Measurements from ENCODE around the gene KCND3.
"Not testable (repeated sequence)": the region's sequence is repeated elsewhere in the genome, so short reads cannot be mapped to it uniquely, and the experiment has no call there.

The KCND3 gene

DNA sequence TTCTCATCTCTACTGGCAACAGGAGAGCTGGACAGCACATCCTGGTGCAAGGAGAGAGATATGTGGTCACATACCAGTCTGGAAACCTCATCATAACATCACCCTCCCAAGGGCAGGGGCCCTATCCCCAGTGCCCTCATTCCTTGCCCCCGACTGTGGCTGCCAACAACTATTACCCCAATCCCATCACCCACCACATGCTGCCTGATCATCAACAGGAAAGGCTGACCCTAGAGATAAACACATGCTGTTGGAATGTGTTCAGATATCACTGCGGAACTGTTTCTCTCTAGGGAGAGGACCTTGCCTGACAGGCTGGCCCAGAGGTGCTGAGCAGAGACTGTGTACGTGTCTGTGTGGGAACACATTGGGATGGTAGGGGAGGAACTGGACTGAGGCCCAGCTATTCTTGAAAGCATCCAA is 245.8 kb downstream of the KCND3 start:
- no peak for DNase-seq (ENCODE audit: low spot score)

- no peak for DNase-seq (ENCODE audit: low spot score)
Observed at GRCh38 chr1:111742938-111743549, 246.4 kb downstream of the KCND3 start.

DNA sequence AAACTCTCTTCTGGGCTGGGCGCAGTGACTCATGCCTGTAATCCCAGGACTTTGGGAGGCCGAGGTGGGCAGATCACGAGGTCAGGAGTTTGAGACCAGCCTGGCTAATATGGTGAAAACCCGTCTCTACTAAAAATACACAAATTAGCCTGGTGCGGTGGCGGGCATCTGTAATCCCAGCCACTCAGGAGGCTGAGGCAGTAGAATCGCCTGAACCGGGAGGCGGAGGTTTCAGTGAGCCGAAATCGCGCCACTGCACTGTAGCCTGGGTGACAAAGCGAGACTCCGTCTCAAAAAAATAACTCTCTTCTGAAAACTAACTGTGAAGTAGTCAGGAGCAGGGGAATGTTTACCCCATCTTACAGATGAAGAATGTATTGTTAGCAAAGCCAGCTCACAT is 247.2 kb downstream of the KCND3 start:
- not testable (repeated sequence) for DNase-seq (ENCODE audit: low spot score)

- DNase-seq (ENCODE audit: low spot score): no peak
Observed at GRCh38 chr1:111739925-111740765, 249.3 kb downstream of the KCND3 start.

DNA sequence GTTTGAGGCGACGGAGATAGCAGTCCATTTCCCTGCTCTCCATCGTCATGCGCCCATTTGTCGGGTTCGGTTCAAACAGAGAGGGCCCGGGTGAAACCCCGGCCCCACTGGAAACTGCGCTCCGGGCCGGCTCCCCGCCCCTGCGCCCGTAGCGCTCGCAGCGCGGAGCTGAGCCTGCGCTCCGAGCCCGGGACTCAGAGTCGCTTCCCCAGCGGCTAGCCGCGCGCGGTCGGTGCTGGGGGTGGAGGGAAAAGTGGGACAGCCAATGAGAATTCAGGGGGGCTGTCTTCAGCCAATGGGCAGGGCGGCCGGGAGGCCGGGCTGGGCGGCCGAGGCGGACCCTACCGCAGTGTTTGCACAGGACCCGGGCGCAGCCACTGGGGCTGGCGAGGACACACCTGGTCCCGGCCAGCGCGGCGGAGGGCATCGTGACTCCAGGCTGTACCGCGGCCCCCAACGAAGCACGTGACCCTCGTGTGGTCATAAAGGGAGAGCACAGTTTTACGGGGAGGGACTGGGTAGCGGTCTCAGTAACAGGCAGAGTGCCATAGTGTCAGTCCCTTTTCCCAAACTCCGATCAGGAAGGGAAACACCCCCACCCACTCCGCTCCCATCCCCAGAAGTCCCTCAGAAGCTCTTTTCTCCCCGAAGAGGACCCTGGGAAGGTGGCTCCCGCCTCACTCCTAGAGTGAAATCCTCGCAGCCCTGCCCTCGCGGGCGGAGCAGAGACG is 250.1 kb downstream of the KCND3 start, which contains the start of gene INKA2:
TSS of gene INKA2 (minus strand) at position 202 of the 731 bp plus-strand sequence. CDS start at position 49, 153 bp downstream.
- peak; percentile 88 for DNase-seq (ENCODE audit: low spot score)

DNA sequence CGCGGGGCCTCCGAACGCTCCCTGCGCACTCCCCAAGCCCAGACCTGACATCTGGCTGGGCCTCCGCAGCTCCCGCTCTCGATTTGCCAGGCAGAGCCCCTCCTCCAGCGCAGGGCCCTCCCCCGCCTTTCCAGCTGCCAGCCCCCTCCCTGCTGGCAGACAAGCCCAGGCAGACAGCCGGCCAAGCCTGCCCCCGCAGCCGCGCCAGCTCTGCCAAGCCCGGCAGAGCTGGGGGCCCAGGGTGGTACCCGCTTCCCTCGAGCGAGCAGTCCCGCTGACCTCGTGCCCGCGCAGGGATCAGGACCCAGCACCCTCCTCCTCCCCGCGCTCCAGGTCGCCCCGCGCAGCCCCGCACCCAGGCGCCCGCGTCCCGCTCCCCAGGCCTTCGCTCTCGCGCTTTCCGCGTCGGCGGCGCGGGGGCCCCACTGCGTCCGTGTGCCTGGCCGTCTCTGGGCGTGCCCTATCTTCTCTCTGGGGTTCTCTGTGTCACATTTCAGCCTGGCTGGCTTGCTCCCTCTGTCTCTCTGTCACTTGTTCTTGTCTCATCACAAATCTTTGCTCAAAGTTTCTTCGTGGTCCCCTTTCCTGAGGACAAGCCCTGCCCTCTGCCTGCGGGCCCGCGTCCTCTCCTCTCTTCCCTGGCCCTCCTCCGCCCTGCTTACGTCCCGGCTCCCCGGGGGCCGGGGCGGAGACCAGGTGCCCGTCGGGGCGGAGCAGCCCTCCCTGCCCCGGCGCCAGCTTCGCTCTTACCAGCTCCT is 250.9 kb downstream of the KCND3 start:
- DNase-seq (ENCODE audit: low spot score): peak; percentile 12

GRCh38 chr1:111738133-111738435 is 251.4 kb downstream of the KCND3 start:
- no peak for DNase-seq (ENCODE audit: low spot score)

DNA sequence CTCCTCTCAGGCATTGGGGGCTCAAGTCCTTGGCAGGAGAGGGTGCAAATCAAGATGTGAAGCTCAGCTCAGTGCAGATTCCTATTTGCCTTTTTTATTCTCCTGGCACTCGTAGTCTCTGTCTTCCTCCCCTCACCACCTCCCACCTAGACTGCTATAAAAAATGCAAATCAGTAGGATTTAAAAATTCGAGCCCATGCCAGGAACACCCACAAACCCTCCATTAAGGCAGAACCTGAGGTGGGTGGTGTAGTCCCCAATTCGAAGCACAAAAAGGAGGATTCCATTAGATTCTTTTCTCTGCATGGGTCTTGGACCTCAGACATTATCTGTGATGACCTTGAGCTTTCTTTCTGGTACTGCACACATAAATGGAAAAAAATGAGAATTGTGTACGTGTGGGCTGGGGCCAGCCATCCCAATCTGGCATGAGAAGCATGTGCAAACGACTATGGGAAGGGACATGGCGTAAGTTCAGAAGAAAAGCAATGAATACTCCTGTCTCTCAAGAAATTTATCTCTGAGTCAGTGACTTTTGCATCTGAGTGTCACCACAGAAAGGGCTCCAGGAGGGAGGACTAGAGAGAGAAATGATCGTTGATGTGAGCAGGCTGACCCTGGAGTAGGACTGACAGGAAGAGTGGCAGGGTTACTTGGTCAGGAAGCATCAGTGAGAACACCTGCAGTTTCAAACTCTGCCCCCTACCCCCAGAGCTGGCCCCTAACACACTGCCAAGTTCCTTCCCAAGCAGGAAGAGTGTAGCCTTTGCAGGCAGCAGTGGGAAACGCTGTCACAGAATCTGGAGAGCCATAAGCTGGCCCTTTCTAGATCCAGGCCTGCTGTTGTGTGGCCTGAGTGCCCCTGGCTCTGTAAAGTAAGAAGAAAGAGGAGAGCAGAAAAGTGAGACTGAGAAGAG is 252.0 kb downstream of the KCND3 start:
- no peak for DNase-seq (ENCODE audit: low spot score)

DNA sequence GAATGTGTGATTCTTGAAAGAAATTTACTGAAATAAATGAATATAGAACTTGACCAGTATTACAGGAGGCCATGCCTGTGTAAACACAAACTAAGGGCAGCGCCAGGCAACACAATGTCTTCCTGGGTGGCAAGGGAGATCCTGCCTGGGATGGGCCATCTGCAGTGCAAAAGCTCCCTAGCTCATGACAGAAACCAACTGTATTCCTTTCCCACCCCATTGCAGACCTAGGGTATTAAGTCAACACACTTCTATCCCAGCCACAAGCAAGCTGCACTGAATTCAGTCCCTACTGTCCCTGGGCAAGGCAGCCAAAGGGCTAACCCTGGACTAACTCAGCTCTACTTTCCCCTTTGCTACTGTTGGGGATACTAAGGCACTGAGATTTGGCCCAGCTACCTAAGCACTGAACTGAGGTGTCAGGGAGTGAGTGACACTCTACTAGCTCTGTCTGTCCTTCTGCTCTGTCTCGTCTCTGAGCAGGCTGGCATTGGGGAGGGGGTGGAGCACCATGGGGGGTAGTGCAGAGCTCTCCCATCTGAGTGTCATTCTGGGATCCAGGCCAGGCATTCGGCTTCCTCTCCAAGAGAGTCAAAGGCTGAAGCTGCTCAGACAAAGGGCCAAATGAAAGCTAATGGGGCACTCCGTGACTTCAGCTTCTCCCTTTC is 252.8 kb downstream of the KCND3 start:
- DNase-seq (ENCODE audit: low spot score): no peak

GRCh38 chr1:111735858-111736544 is 253.5 kb downstream of the KCND3 start:
- no peak for DNase-seq (ENCODE audit: low spot score)

DNA sequence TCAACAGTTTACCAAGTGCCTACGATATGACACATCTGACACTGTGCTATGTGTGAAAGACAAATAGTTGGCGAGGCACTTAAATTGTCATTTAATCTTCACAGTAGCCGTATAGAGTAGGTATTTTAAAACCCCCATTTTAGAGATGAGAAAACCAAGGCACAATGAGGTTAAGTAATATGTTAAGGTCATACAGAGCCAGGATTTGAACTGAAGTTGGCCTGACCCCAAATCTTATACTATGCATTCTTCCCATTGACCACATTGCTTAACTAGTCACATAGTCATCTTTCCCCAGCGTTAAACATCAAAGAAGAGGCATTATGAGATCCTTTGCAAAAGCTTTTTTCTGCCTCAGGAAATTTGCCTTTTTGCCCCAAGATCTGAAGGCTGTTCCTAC is 254.1 kb downstream of the KCND3 start:
- no peak for DNase-seq (ENCODE audit: low spot score)

DNA sequence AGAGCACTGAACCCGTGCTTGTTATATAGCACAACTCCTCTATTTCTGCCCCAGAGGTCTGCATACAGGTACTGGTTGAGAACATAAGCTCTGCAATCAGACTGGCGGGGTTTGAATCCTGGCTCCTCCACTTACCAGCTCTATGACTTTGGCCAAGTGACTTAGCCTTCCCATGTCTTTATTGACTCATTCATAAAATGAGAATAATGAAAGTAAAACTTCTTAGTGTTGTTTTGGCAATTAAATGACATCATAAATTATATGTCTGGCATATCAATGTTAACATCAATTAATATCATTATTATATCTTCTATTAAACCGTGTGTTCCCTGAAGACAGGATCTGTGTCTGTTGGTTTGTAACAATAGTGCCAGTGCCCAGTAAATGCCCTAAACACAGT is 254.6 kb downstream of the KCND3 start:
- no peak for DNase-seq (ENCODE audit: low spot score)

- DNase-seq (ENCODE audit: low spot score): no peak
Observed at GRCh38 chr1:111734426-111734825, 255.0 kb downstream of the KCND3 start.

GRCh38 chr1:111733992-111734341 is 255.5 kb downstream of the KCND3 start:
- no peak for DNase-seq (ENCODE audit: low spot score)

- peak; percentile 19 for DNase-seq (ENCODE audit: low spot score)
Observed at GRCh38 chr1:111733183-111733991, 256.1 kb downstream of the KCND3 start.

DNA sequence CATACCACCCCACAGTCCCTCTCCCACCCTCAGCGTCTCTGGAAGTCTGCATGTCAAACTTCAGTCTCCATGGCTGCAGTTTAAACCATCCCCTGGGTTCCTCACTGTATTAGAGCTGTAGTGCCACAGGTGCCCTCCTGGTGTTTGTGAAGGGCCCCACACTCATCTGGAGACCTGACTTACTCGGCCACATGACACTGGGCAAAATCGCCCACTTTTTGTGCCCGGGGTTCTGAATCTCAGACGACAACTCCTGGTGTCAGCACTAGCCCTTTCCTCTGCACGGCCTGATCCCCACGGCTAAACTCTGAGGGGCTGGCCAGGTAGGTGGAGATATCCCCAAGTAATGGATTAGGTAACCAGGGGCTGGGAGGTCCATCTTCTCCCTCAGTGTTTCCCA is 256.8 kb downstream of the KCND3 start:
- DNase-seq (ENCODE audit: low spot score): no peak

DNA sequence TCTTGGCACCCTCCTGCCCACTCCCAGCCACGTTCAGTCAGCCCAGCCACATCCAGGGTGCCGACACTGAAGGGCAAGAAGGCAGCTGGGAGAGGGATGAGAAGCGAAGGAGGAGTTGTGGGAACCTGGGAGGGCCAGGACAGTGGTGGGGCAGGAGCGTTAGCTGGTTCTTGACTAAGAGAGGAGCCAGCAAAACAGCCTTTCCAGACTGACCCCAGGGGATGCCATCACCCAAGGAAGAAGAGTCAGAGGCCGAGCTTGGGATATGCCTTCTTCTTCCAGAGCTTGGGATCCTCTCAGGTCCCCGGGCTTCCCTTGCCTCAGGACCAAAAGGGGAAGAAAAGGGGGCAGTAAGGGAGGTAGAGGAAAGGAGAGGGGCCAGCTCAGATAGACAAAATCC is 257.5 kb downstream of the KCND3 start:
- no peak for DNase-seq (ENCODE audit: low spot score)

GRCh38 chr1:111730706-111731105 is 258.8 kb downstream of the KCND3 start:
- DNase-seq (ENCODE audit: low spot score): no peak

Data from activated CD4-positive, alpha-beta T cell treated with anti-CD3 and anti-CD28 coated beads, Interleukin-2, Interleukin-4, amounts not matched to agents 100 ng/mL and 50 ng/mL, durations not matched to agents 16 hours and 8 hours (primary cell).